Smooth muscle cell (in vitro differentiated cells): Measurements from ENCODE around the gene OSBP2. TPM values are rescaled to one million over a fixed set of nuclear protein-coding genes. Genes with fewer than 3 reads are reported as not detected.
A peak's percentile ranks its signal among the peaks of the same experiment; 100 is the strongest.

ENCODE experiments used
- DNase-seq: peaks from one replicate; lab custom pipeline; 2025; ENCODE audit not compliant: unreplicated experiment; lab: John Stamatoyannopoulos, UW
- H2AFZ ChIP-seq: fragments of 200-600 bp; sonication (generic); 2 replicates; pipeline ENCODE4 v1.6.0; 2016; ENCODE audit warnings: antibody characterized with exemption, low read depth, mild to moderate bottlenecking
- H3F3A ChIP-seq: fragments of 200-600 bp; sonication (generic); 2 replicates; pipeline ENCODE4 v1.6.0; 2017; ENCODE audit warnings: antibody characterized with exemption, low read depth
- H3K27ac ChIP-seq: fragments of 200-600 bp; sonication (generic); 2 replicates; pipeline ENCODE4 v1.5.1; 2016; ENCODE audit warnings: low read depth, mild to moderate bottlenecking
- H3K27me3 ChIP-seq: fragments of 200-600 bp; sonication (generic); 2 replicates; pipeline ENCODE4 v1.6.1; 2016; ENCODE audit warnings: low read depth, mild to moderate bottlenecking
- H3K36me3 ChIP-seq: fragments of 200-600 bp; sonication (generic); 2 replicates; pipeline ENCODE4 v1.5.1; 2016; ENCODE audit warnings: low read depth
- H3K4me1 ChIP-seq: fragments of 200-600 bp; sonication (generic); 2 replicates; pipeline ENCODE4 v1.5.1; 2016; ENCODE audit warnings: low read depth
- H3K4me2 ChIP-seq: fragments of 200-600 bp; sonication (generic); 2 replicates; pipeline ENCODE4 v1.6.0; 2016; ENCODE audit warnings: mild to moderate bottlenecking
- H3K4me3 ChIP-seq: fragments of 200-600 bp; sonication (generic); 2 replicates; pipeline ENCODE4 v1.5.1; 2016; ENCODE audit warnings: mild to moderate bottlenecking
- H3K79me2 ChIP-seq: fragments of 200-600 bp; sonication (generic); 2 replicates; pipeline ENCODE4 v1.6.0; 2016; ENCODE audit warnings: low read depth, mild to moderate bottlenecking
- H3K9ac ChIP-seq: fragments of 200-600 bp; sonication (generic); 2 replicates; pipeline ENCODE4 v1.6.0; 2016; ENCODE audit warnings: low read depth
- H3K9me3 ChIP-seq: fragments of 200-600 bp; sonication (generic); replicated peaks from 2 replicates; pipeline ENCODE4 v1.5.1; 2016; ENCODE audit warnings: low read depth
- H4K20me1 ChIP-seq: fragments of 200-600 bp; sonication (generic); 2 replicates; pipeline ENCODE4 v1.6.0; 2016; ENCODE audit warnings: low read depth
- CTCF ChIP-seq: fragments of 200-600 bp; sonication (generic); IDR thresholded peaks from 2 replicates; pipeline ENCODE4 v1.5.1; 2017; ENCODE audit warnings: borderline replicate concordance, mild to moderate bottlenecking, antibody characterized with exemption; ENCODE audit not compliant: insufficient read depth, poor library complexity, severe bottlenecking
- WGBS: methylation state at CpG from one replicate; pipeline ENCODE4 v1.1.7; 2016; ENCODE audit warnings: low lambda C conversion rate; 5-methylcytosine and 5-hydroxymethylcytosine counted together
- polyA plus RNA-seq: library from polyadenylated mRNA; unstranded; fragments of >200 nt; fragmentation: Nextera tagmentation; extraction: Ambion mirVana; gene quantifications from 2 replicates; pipeline ENCODE4 v1.2.1, GENCODE V29; 2016
- total RNA-seq: library from RNA; depleted of rRNA; stranded (reverse); fragments of >200 nt; gene quantifications from 2 replicates; pipeline ENCODE4 v1.2.3, GENCODE V29; 2014

Gene OSBP2
- total and polyA plus RNA-seq, 2 experiments from 2014 or later = 4.6 to 4.9 TPM

GRCh38 chr22:30910358-30910757, 215.7 kb downstream of the OSBP2 start:
- Histone ChIP-seq H3K4me3 (no peak overlapping the region), H3K4me2 (no peak overlapping the region), H3K36me3 (no peaks in the 10 kb centered on the region), H3K9me3 (no peaks in the 10 kb centered on the region), H3K9ac (no peak overlapping the region), H3F3A (no peaks in the 10 kb centered on the region), H4K20me1 (no peaks in the 10 kb centered on the region), H3K27ac (no peak overlapping the region), H3K27me3 (no peaks in the 10 kb centered on the region), H3K4me1 (no peaks in the 10 kb centered on the region), H3K79me2 (no peaks in the 10 kb centered on the region), H2AFZ (no peak overlapping the region)
- TF ChIP-seq CTCF = no peak
- 95% methylated on average over 2 of the region's 2 CpGs for WGBS
- no peak for DNase-seq

- no peak for DNase-seq
- no peak for TF ChIP-seq CTCF
- H3F3A ChIP-seq = no peaks in the 10 kb centered on the region
Observed at GRCh38 chr22:30918761-30919160, 224.1 kb downstream of the OSBP2 start.

GRCh38 chr22:30919973-30920372, 225.3 kb downstream of the OSBP2 start:
- H3K79me2 ChIP-seq = no peaks in the 10 kb centered on the region
- H3K9ac ChIP-seq = no peak overlapping the region
- no peaks in the 10 kb centered on the region for H3F3A ChIP-seq
- H3K27ac ChIP-seq = no peak overlapping the region
- no peaks in the 10 kb centered on the region for H3K36me3 ChIP-seq
- H3K4me1 ChIP-seq = no peaks in the 10 kb centered on the region
- TF ChIP-seq CTCF = no peak
- H3K4me2 ChIP-seq = no peak overlapping the region
- WGBS = 86% methylated on average over 7 of the region's 7 CpGs
- H3K9me3 ChIP-seq = no peaks in the 10 kb centered on the region
- H3K27me3 ChIP-seq = no peaks in the 10 kb centered on the region
- H4K20me1 ChIP-seq = no peaks in the 10 kb centered on the region
- H3K4me3 ChIP-seq = no peak overlapping the region
- DNase-seq = no peak
- no peak overlapping the region for H2AFZ ChIP-seq

More at GRCh38 chr22:30918761-30919160, 224.1 kb downstream of the OSBP2 start:
- Histone ChIP-seq H3K4me3 (no peak overlapping the region), H3K27me3 (no peaks in the 10 kb centered on the region), H2AFZ (no peak overlapping the region), H3K9ac (no peak overlapping the region), H3K9me3 (no peaks in the 10 kb centered on the region), H3K27ac (no peak overlapping the region), H3K4me1 (no peaks in the 10 kb centered on the region), H4K20me1 (no peaks in the 10 kb centered on the region), H3K79me2 (no peaks in the 10 kb centered on the region), H3K36me3 (no peaks in the 10 kb centered on the region), H3K4me2 (no peak overlapping the region)
- WGBS = 90% methylated on average over 7 of the region's 7 CpGs

GRCh38 chr22:30920407-30920806, 225.7 kb downstream of the OSBP2 start:
- Histone ChIP-seq H3K79me2 (no peaks in the 10 kb centered on the region), H4K20me1 (no peaks in the 10 kb centered on the region), H3K4me1 (no peaks in the 10 kb centered on the region), H3K4me2 (no peak overlapping the region), H2AFZ (no peak overlapping the region), H3K36me3 (no peaks in the 10 kb centered on the region), H3K4me3 (no peak overlapping the region), H3K27me3 (no peaks in the 10 kb centered on the region), H3K9me3 (no peaks in the 10 kb centered on the region), H3K27ac (no peak overlapping the region), H3F3A (no peaks in the 10 kb centered on the region), H3K9ac (no peak overlapping the region)
- peak; percentile 85 for TF ChIP-seq CTCF
- peak; percentile 39 for DNase-seq
- 8% methylated on average over 9 of the region's 9 CpGs for WGBS
